Uterus (tissue), 4 donors: ENCODE data around the gene RPL22. TPM values are rescaled to one million over a fixed set of nuclear protein-coding genes. Genes with fewer than 3 reads are reported as not detected.

Experiments used
- DNase-seq, 2 donors: peaks; one replicate each; pipeline ENCODE4 v3.0.0-alpha.2; 2019 to 2020
- H3K27ac ChIP-seq, 2 donors: fragments of 200-600 bp; sonication (generic); 1 replicate in 1 of 2; 2 replicates in 1 of 2; pipeline ENCODE4 v1.5.1; 2016 to 2018
- H3K27me3 ChIP-seq, 2 donors: fragments of 200-600 bp; sonication (generic); one replicate each; pipeline ENCODE4 v1.5.1; 2018 to 2019; ENCODE audit warnings: control low read depth in 1 of 2
- H3K36me3 ChIP-seq, 2 donors: fragments of 200-600 bp; sonication (generic); one replicate each; pipeline ENCODE4 v1.5.1; 2019; ENCODE audit warnings: control low read depth in 1 of 2
- H3K4me1 ChIP-seq, 2 donors: fragments of 200-600 bp; sonication (generic); one replicate each; pipeline ENCODE4 v1.5.1; 2018 to 2019; ENCODE audit warnings: control low read depth in 1 of 2
- H3K4me3 ChIP-seq, 2 donors: fragments of 200-600 bp; sonication (generic); 1 replicate in 1 of 2; 2 replicates in 1 of 2; pipeline ENCODE4 v1.5.1; 2018 to 2019; ENCODE audit warnings: mild to moderate bottlenecking in 1 of 2
- H3K9me3 ChIP-seq, 2 donors: fragments of 200-600 bp; sonication (generic); one replicate each; pipeline ENCODE4 v1.5.1; 2019; ENCODE audit warnings: control low read depth in 1 of 2
- CTCF ChIP-seq, 4 experiments: fragments of 200-600 bp in 2 of 4; fragments of 450-650 bp in 2 of 4; sonication (generic) in 2 of 4; IDR thresholded peaks; one replicate each; pipeline ENCODE4 v1.5.1; 2016 to 2019; ENCODE audit warnings: antibody characterized with exemption in 4 of 4, mild to moderate bottlenecking in 2 of 4, moderate library complexity in 1 of 4
- POLR2A ChIP-seq, 2 donors: fragments of 450-650 bp; IDR thresholded peaks; one replicate each; pipeline ENCODE4 v1.6.1; 2016; ENCODE audit warnings: antibody characterized with exemption in 2 of 2, mild to moderate bottlenecking in 1 of 2, moderate library complexity in 1 of 2
- intact Hi-C: fragments of 100-400 bp; cut with DNase I; formaldehyde crosslinking; loops from one replicate; pipeline ENCODE4 v1.15.1; 2023; ENCODE audit warnings: low total_unique reads
- total RNA-seq, 4 donors: library from RNA; depleted of rRNA in 3 of 4; stranded (reverse); fragments of >200 nt in 3 of 4; gene quantifications; one replicate each; pipeline versions ENCODE4 v1.1.0 to v1.2.4, GENCODE V29; 2014 to 2023
- donor health status: DM: yes; HTN: yes; CAD: no.

The RPL22 gene
- total RNA-seq, 4 donors from 2014 or later: 140 to 543 (median 252) TPM

- no peak for TF ChIP-seq POLR2A (IDR thresholded peaks at IDR 0.05)
- TF ChIP-seq CTCF (IDR thresholded peaks at IDR 0.05): no peak
- Histone ChIP-seq H3K27me3 (peaks cover 5 to 11% of the 10 kb centered on the region in 2 donors), H3K4me3 (no peak overlapping the region), H3K9me3 (no peaks in the 10 kb centered on the region), H3K36me3 (no peaks in the 10 kb centered on the region), H3K27ac (no peak overlapping the region), H3K4me1 (peaks cover 7 to 16% of the 10 kb centered on the region in 2 donors)
- DNase-seq: no peak
- intact Hi-C loops: no loop called here
These were observed 37.7 kb upstream of the RPL22 start for GRCh38 chr1:6237093-6237492.

GRCh38 chr1:6235296-6235677 lies 35.9 kb upstream of the RPL22 start:
- no peaks in the 10 kb centered on the region for H3K36me3 ChIP-seq
- H3K4me1 ChIP-seq: peaks cover 7 to 12% of the 10 kb centered on the region in 2 donors
- peaks cover 0 to 1% of the 10 kb centered on the region in 2 donors for H3K27me3 ChIP-seq
- no peak for DNase-seq
- TF ChIP-seq POLR2A (IDR thresholded peaks at IDR 0.05) (no peak), CTCF (IDR thresholded peaks at IDR 0.05) (no peak)
- peak overlapping the region in 1 of 2 donors; percentile 25 for H3K27ac ChIP-seq
- H3K4me3 ChIP-seq: peak overlapping the region; percentile 41 to 52
- intact Hi-C loops: no loop called here
- H3K9me3 ChIP-seq: no peaks in the 10 kb centered on the region

DNA sequence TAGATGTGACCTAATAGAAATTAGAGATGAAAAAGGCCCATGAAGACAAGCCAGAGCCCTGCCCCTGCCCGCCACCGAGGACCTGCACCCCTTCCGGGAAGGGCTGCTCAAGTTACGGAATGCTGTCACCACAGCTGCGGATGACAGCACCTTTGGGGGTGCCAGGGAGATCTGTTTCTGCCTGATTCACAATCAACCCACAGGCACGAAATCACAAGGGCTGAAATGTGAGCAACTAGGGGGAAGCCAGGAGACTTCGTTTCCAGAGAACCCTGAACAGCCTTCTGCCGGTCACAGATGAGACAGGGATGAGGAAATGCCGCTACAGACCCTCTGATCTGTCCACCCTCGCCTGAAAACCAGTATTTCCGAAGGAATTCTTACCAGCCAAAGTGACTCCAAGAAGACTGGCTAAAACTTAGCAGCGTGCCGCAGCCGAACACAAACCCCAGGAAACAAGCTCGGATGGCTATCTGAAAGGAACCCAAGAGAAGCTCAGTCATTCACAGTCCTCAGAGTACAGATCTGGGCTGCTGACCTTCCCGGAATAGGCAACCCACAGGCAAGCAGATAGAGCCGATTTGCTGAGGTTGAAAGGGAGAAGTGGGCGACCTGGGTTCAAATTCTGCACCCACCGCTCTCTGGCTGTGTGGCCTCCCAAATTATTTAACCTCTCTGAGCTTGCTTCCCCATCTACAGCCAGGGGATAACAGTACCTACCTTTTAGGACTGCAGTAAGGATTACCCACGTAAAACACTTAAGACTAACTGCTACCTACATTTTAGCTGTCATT lies 35.3 kb upstream of the RPL22 start:
- TF ChIP-seq POLR2A (IDR thresholded peaks at IDR 0.05) (no peak), CTCF (IDR thresholded peaks at IDR 0.05) (no peak)
- Histone ChIP-seq H3K9me3 (no peaks in the 10 kb centered on the region), H3K4me3 (peak overlapping the region; percentile 41 to 52), H3K27ac (peak overlapping the region in 1 of 2 donors; percentile 25), H3K36me3 (no peaks in the 10 kb centered on the region), H3K4me1 (peaks cover 7 to 12% of the 10 kb centered on the region in 2 donors), H3K27me3 (no peaks in the 10 kb centered on the region)
- DNase-seq: no peak
- intact Hi-C loops: no loop called here

DNA sequence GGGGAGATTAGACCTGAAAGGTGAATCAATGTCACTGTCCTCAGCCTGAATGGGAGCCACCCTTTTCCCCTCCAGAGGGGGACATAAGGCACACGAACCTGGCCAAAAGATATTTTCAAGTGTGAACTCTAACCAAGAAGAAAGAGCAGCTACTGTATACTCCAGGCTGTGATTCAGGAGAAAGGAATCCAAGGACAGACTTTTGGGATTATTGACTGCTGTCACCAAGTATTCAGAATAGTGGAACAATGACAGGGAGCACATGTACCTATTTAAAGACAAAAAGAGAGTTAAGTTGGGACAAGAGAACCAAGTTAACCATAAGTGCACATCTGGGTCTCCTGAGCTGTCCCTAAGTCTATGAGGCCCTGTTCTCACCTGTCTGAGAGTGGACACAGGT lies 34.0 kb upstream of the RPL22 start:
- H3K4me3 ChIP-seq: no peak overlapping the region
- no peak for DNase-seq
- TF ChIP-seq CTCF (IDR thresholded peaks at IDR 0.05) (no peak), POLR2A (IDR thresholded peaks at IDR 0.05) (no peak)
- peaks cover 7 to 12% of the 10 kb centered on the region in 2 donors for H3K4me1 ChIP-seq
- no peaks in the 10 kb centered on the region for H3K9me3 ChIP-seq
- intact Hi-C loops: no loop called here
- no peak overlapping the region for H3K27ac ChIP-seq
- no peaks in the 10 kb centered on the region for H3K27me3 ChIP-seq
- H3K36me3 ChIP-seq: no peaks in the 10 kb centered on the region

GRCh38 chr1:6225651-6226050 lies 26.3 kb upstream of the RPL22 start:
- intact Hi-C loops: no loop called here
- Histone ChIP-seq H3K27me3 (no peaks in the 10 kb centered on the region), H3K27ac (no peak overlapping the region), H3K4me3 (no peak overlapping the region), H3K9me3 (no peaks in the 10 kb centered on the region), H3K36me3 (no peaks in the 10 kb centered on the region), H3K4me1 (no peaks in the 10 kb centered on the region)
- no peak for DNase-seq
- no peak for TF ChIP-seq CTCF (IDR thresholded peaks at IDR 0.05)
- TF ChIP-seq POLR2A (IDR thresholded peaks at IDR 0.05): no peak
